T-helper 1 cell (primary cell): ENCODE data around the gene PRKAG3.
A peak's percentile ranks its signal among the peaks of the same experiment; 100 is the strongest.

Experiments used
- DNase-seq, 5 donors: peaks; one replicate each; pipeline ENCODE4 v3.0.0-alpha.2; 2012 to 2020

The PRKAG3 gene

GRCh38 chr2:218812861-218813260 lies 18.7 kb downstream of the PRKAG3 start:
- DNase-seq: no peak

- no peak for DNase-seq
These were observed 19.3 kb downstream of the PRKAG3 start for GRCh38 chr2:218812096-218812815.

- DNase-seq: no peak
These were observed 20.2 kb downstream of the PRKAG3 start for GRCh38 chr2:218811382-218811781.

GRCh38 chr2:218810256-218810655 lies 21.3 kb downstream of the PRKAG3 start:
- DNase-seq: no peak

- DNase-seq: no peak
These were observed 22.1 kb downstream of the PRKAG3 start for GRCh38 chr2:218809515-218809914.

GRCh38 chr2:218807626-218808025 lies 24.0 kb downstream of the PRKAG3 start:
- no peak for DNase-seq

- DNase-seq: peak in 1 of 5 donors; percentile 25
These were observed 25.1 kb downstream of the PRKAG3 start for GRCh38 chr2:218806346-218806978.

- DNase-seq: no peak
These were observed 26.0 kb downstream of the PRKAG3 start for GRCh38 chr2:218805627-218806026.

- no peak for DNase-seq
These were observed 26.8 kb downstream of the PRKAG3 start for GRCh38 chr2:218804817-218805216.

- peak in 1 of 5 donors; percentile 9 for DNase-seq
These were observed 29.1 kb downstream of the PRKAG3 start for GRCh38 chr2:218802386-218802994.

- DNase-seq: no peak
These were observed 31.6 kb downstream of the PRKAG3 start for GRCh38 chr2:218799990-218800389.

- DNase-seq: no peak
These were observed 32.7 kb downstream of the PRKAG3 start for GRCh38 chr2:218798767-218799504.

- DNase-seq: no peak
These were observed 34.9 kb downstream of the PRKAG3 start for GRCh38 chr2:218796691-218797090.

- DNase-seq: no peak
These were observed 39.2 kb downstream of the PRKAG3 start for GRCh38 chr2:218792433-218792832.

GRCh38 chr2:218788529-218789255 lies 42.9 kb downstream of the PRKAG3 start:
- no peak for DNase-seq

- no peak for DNase-seq
These were observed 45.5 kb downstream of the PRKAG3 start for GRCh38 chr2:218786133-218786532.

GRCh38 chr2:218785103-218785502 lies 46.5 kb downstream of the PRKAG3 start:
- DNase-seq: no peak

GRCh38 chr2:218783688-218784087 lies 47.9 kb downstream of the PRKAG3 start:
- no peak for DNase-seq

GRCh38 chr2:218782528-218782844 lies 49.1 kb downstream of the PRKAG3 start:
- DNase-seq: no peak

GRCh38 chr2:218781691-218782527 lies 49.7 kb downstream of the PRKAG3 start, which contains the start of gene CYP27A1:
Gene CYP27A1, plus strand, starts transcription at chr2:218782147. Its CDS starts 36 bp downstream, at chr2:218782183.
- no peak for DNase-seq

GRCh38 chr2:218780851-218781690 lies 50.5 kb downstream of the PRKAG3 start:
- no peak for DNase-seq
